ENCODE measurements around the gene FRZB.

Gene FRZB

DNA sequence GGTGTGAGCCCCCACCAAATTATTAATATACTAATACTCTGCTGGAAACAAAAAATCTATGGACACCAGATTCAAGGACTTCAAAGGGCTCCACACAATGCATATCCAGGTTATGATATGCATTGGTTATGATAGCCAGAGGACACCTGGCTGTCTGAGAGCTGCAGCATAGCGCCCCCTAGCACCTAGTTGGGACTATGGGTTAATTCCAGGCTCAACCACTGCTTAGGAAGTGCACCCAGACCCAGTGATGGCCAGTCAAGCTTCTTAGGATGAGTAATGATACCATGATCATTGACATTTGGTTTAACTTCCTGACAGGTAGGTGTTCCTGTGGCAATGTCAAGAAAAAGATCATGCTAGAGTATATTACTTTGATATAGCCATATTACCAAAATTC, 3.8 kb upstream of the FRZB start:
- Mint-ChIP-seq H3K4me1 (ENCODE audit: low read depth) (peaks cover 14% of the 10 kb centered on the region), H3K36me3 (ENCODE audit: low read depth) (no peaks in the 10 kb centered on the region), H3K27me3 (ENCODE audit: low read depth) (peaks cover 43% of the 10 kb centered on the region), H3K27ac (no peak overlapping the region), H3K4me3 (no peak overlapping the region), H3K9me3 (peaks cover 4% of the 10 kb centered on the region)
- DNase-seq (ENCODE audit: low spot score) = no peak

DNA sequence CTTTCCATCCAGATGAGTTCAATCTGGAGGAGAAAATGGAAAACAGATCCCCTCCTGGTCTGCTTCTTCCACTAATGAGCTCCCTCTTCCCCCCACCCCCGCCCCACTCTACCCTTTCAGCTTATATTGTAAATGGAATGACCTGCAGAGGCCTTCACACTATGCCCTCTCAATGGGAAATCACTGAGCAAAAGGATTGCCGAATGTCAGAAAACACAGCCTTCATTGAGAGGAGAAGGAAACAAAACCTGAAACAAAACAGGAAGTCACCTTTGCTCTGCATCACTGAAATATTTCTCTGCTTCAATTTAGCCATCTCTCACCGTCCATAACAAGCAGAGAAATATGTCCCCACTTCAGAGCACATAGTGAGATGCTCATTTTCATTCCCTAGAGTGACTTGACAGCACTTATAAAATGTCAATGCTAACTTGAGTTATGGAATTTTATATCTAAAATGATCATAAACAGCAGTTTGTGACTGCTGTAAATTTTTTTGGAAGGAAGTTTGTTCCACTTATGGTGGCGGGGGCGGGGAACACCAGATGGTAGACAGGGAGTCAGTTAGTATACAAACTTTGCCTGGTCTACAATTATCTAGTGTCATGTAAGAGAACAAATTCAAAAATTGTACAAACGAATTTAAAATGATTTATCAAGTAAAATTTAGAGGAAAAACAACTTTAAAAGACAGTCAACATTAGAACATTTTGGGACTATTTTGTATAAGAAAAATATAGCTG, 1.8 kb upstream of the FRZB start:
- no peak overlapping the region for H3K4me3 Mint-ChIP-seq

DNA sequence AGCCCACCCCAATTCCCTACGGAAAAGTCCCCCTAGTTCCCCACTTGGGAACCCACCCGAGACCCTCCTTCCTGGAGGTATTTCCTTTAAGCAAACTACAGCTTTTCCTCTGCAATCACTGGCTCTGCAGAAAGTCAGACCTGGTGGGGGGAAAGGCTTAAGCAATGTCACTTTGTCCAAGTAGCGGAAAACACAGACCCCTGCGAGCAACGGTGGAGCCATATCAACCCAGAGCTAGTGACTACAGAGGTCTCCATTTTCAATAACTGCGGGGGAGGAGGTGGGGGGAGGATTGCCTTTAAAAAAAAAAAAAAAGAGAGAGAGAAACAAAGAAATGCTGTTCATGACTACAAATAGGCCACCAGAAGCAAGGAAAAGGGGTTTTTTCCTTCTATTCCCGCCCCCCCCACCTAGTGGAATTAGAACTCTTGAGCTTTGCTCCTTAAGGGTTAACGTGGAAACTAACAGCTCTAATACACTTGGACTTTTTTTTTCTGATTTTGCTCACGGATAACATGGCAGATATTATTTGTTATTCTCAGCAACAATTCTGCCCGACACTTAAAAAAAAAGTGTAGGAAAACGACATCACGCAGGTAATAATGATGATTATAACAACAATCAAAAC, 1.1 kb upstream of the FRZB start:
- no peak for DNase-seq (ENCODE audit: low spot score)
- Mint-ChIP-seq H3K27ac (no peak overlapping the region), H3K9me3 (no peaks in the 10 kb centered on the region), H3K4me1 (ENCODE audit: low read depth) (peaks cover 14% of the 10 kb centered on the region), H3K4me3 (no peak overlapping the region), H3K36me3 (ENCODE audit: low read depth) (no peaks in the 10 kb centered on the region), H3K27me3 (ENCODE audit: low read depth) (peaks cover 55% of the 10 kb centered on the region)

More for the DNA sequence above, 1.8 kb upstream of the FRZB start:
- DNase-seq (ENCODE audit: low spot score) = no peak
- Mint-ChIP-seq H3K9me3 (no peaks in the 10 kb centered on the region), H3K4me1 (ENCODE audit: low read depth) (peaks cover 14% of the 10 kb centered on the region), H3K27ac (no peak overlapping the region), H3K36me3 (ENCODE audit: low read depth) (no peaks in the 10 kb centered on the region), H3K27me3 (ENCODE audit: low read depth) (peaks cover 58% of the 10 kb centered on the region)

- peaks cover 64% of the 10 kb centered on the region for H3K27me3 Mint-ChIP-seq (ENCODE audit: low read depth)
- no peak for DNase-seq (ENCODE audit: low spot score)
Observed at GRCh38 chr2:182866095-182866460, 359 bp downstream of the FRZB start.

GRCh38 chr2:182864949-182865570, 1.4 kb downstream of the FRZB start:
- Mint-ChIP-seq H3K36me3 (ENCODE audit: low read depth) (no peaks in the 10 kb centered on the region), H3K27me3 (ENCODE audit: low read depth) (peaks cover 62% of the 10 kb centered on the region), H3K9me3 (no peaks in the 10 kb centered on the region), H3K4me1 (ENCODE audit: low read depth) (peaks cover 14% of the 10 kb centered on the region), H3K4me3 (no peak overlapping the region), H3K27ac (no peak overlapping the region)
- DNase-seq (ENCODE audit: low spot score) = no peak

More at GRCh38 chr2:182866095-182866460, 359 bp downstream of the FRZB start:
- no peaks in the 10 kb centered on the region for H3K9me3 Mint-ChIP-seq
- H3K27ac Mint-ChIP-seq = no peak overlapping the region
- H3K4me1 Mint-ChIP-seq (ENCODE audit: low read depth) = peaks cover 14% of the 10 kb centered on the region
- H3K36me3 Mint-ChIP-seq (ENCODE audit: low read depth) = no peaks in the 10 kb centered on the region
- H3K4me3 Mint-ChIP-seq = peak overlapping the region; percentile 35

- Mint-ChIP-seq H3K4me1 (ENCODE audit: low read depth) (peaks cover 14% of the 10 kb centered on the region), H3K27ac (no peak overlapping the region), H3K9me3 (no peaks in the 10 kb centered on the region), H3K4me3 (no peak overlapping the region), H3K36me3 (ENCODE audit: low read depth) (no peaks in the 10 kb centered on the region), H3K27me3 (ENCODE audit: low read depth) (peaks cover 54% of the 10 kb centered on the region)
- DNase-seq (ENCODE audit: low spot score) = no peak
Observed at GRCh38 chr2:182863642-182864041, 2.8 kb downstream of the FRZB start.

- peaks cover 10% of the 10 kb centered on the region for H3K4me1 Mint-ChIP-seq (ENCODE audit: low read depth)
- H3K4me3 Mint-ChIP-seq = no peak overlapping the region
- DNase-seq (ENCODE audit: low spot score) = no peak
- H3K27me3 Mint-ChIP-seq (ENCODE audit: low read depth) = peaks cover 41% of the 10 kb centered on the region
- no peaks in the 10 kb centered on the region for H3K9me3 Mint-ChIP-seq
- H3K36me3 Mint-ChIP-seq (ENCODE audit: low read depth) = no peaks in the 10 kb centered on the region
- H3K27ac Mint-ChIP-seq = no peak overlapping the region
Observed at GRCh38 chr2:182862091-182862490, 4.3 kb downstream of the FRZB start.

DNA sequence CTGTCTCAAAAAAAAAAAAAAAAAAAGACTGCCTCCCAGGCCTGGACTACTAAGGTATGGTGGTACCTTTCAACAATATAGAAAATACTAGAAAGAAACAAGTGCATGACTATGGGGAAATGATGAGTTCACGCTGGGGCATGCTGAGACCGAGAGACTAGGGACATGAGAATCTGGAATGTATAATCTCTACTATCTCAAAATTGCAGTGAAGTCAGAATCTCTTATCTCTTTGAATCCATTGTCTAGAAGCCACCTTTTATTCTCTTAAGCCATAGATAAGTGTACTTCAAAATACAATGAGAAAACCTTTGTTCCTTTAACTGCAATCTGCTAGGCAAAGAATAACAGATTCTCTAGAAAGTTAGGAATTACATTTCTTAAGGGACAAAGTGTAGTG, 5.6 kb downstream of the FRZB start:
- H3K9me3 Mint-ChIP-seq = no peaks in the 10 kb centered on the region
- H3K4me1 Mint-ChIP-seq (ENCODE audit: low read depth) = peaks cover 3% of the 10 kb centered on the region
- DNase-seq (ENCODE audit: low spot score) = no peak
- H3K4me3 Mint-ChIP-seq = no peak overlapping the region
- H3K27me3 Mint-ChIP-seq (ENCODE audit: low read depth) = peaks cover 32% of the 10 kb centered on the region
- H3K36me3 Mint-ChIP-seq (ENCODE audit: low read depth) = no peaks in the 10 kb centered on the region
- no peak overlapping the region for H3K27ac Mint-ChIP-seq

DNA sequence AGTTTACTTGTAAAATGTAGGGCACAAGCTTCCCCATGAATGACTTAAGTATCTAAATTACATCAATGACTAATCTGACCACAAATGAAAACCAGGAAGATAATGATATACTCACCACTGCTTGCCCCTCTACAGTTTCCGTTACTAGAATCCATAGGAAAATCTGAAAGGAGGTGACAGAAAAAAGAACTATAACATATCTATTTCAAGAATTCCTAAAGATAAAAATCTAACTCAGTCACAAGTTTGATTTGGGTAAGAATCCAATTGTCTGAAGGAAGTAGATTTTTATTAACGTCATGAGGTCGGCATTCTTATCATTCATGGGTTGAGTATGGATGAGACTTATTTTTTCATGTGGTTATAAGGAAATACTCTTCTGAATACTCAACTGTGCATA, 7.8 kb downstream of the FRZB start:
- no peak for DNase-seq (ENCODE audit: low spot score)
- Mint-ChIP-seq H3K27ac (no peak overlapping the region), H3K9me3 (no peaks in the 10 kb centered on the region), H3K4me1 (ENCODE audit: low read depth) (no peaks in the 10 kb centered on the region), H3K4me3 (no peak overlapping the region), H3K27me3 (ENCODE audit: low read depth) (peaks cover 14% of the 10 kb centered on the region), H3K36me3 (ENCODE audit: low read depth) (no peaks in the 10 kb centered on the region)

DNA sequence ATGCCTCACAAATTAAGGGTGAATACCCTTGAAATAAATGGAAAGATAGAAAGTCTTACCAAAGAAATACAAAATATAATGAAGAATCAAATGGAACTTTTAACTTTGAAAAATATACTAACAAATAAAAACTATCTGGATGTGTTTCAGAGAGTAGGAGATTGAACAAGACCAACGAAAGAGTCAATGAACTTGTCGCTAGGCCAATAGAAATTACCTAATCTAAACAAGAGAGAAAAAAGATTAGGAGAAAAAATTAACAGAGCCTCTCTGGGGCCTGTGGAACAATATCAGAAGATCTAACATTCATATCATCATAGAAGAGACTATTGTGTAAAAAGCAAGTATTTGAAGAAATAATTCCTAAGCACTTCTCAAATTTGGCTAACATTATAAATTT, 11.1 kb downstream of the FRZB start:
- no peaks in the 10 kb centered on the region for H3K36me3 Mint-ChIP-seq (ENCODE audit: low read depth)
- no peak for DNase-seq (ENCODE audit: low spot score)
- H3K27me3 Mint-ChIP-seq (ENCODE audit: low read depth) = peaks cover 7% of the 10 kb centered on the region
- no peaks in the 10 kb centered on the region for H3K9me3 Mint-ChIP-seq
- H3K4me3 Mint-ChIP-seq = no peak overlapping the region
- no peaks in the 10 kb centered on the region for H3K4me1 Mint-ChIP-seq (ENCODE audit: low read depth)
- no peak overlapping the region for H3K27ac Mint-ChIP-seq

GRCh38 chr2:182854375-182855105, 11.9 kb downstream of the FRZB start:
- Mint-ChIP-seq H3K27me3 (ENCODE audit: low read depth) (peaks cover 11% of the 10 kb centered on the region), H3K27ac (no peak overlapping the region), H3K4me1 (ENCODE audit: low read depth) (no peaks in the 10 kb centered on the region), H3K9me3 (no peaks in the 10 kb centered on the region), H3K36me3 (ENCODE audit: low read depth) (no peaks in the 10 kb centered on the region), H3K4me3 (no peak overlapping the region)
- no peak for DNase-seq (ENCODE audit: low spot score)

- Mint-ChIP-seq H3K4me1 (ENCODE audit: low read depth) (no peaks in the 10 kb centered on the region), H3K9me3 (no peaks in the 10 kb centered on the region), H3K36me3 (ENCODE audit: low read depth) (no peaks in the 10 kb centered on the region), H3K4me3 (no peak overlapping the region), H3K27me3 (ENCODE audit: low read depth) (peaks cover 11% of the 10 kb centered on the region), H3K27ac (no peak overlapping the region)
- no peak for DNase-seq (ENCODE audit: low spot score)
Observed at GRCh38 chr2:182852801-182853200, 13.6 kb downstream of the FRZB start.

- H3K36me3 Mint-ChIP-seq (ENCODE audit: low read depth) = no peaks in the 10 kb centered on the region
- no peak overlapping the region for H3K27ac Mint-ChIP-seq
- no peaks in the 10 kb centered on the region for H3K9me3 Mint-ChIP-seq
- no peak for DNase-seq (ENCODE audit: low spot score)
- peaks cover 11% of the 10 kb centered on the region for H3K27me3 Mint-ChIP-seq (ENCODE audit: low read depth)
- no peaks in the 10 kb centered on the region for H3K4me1 Mint-ChIP-seq (ENCODE audit: low read depth)
- no peak overlapping the region for H3K4me3 Mint-ChIP-seq
Observed at GRCh38 chr2:182852090-182852489, 14.3 kb downstream of the FRZB start.
